ENCODE results near the gene DOCK10.

The DOCK10 gene

DNA sequence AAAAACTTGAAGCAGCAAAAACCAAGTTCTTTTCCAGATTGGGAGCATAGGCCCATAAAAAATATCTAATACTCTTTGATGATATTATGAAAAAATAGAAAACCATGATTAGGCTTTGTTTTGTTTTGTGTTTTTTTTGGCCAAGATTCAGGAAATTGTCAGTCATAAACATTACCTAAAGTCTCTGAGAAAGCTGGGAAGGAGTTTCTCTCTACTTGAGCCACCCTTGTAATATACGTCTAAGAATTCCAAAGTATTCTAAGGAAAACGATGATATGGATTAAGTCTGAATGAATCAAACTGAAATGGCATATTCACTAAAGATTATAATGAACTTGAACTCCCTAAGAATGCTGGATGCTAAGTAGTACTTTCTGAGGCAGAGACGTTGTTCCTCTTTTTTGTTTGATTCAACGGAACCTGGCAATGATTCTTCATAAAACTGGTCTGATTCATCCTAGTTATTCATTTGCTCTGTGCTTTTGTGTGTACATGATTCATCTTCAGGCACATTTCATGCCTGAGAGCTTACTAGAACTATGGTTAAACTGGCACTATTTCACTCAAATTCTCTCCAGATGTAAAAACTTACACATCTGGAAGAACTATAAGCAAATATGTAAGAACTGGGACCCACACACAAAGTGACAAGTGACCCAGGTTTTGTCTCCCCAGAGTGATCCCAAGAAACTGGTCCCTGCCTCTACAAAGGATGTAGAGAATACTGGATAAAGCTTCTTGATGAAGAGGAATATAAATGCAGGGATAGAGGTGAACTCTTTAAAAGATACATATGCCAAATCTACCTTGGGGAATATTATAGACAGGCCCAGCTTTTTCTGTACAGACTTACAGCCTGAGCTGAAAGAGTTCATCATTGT is 159.7 kb downstream of the DOCK10 start:
- no peak overlapping the region for H3K4me3 ChIP-seq (ENCODE audit: low read depth, low read length)
- H3K9me3 ChIP-seq (ENCODE audit: control insufficient read depth, insufficient read depth, low read length): no peaks in the 10 kb centered on the region
- H3K27me3 ChIP-seq (ENCODE audit: control insufficient read depth, insufficient read depth, low read length): no peaks in the 10 kb centered on the region
- H3K4me1 ChIP-seq (ENCODE audit: control insufficient read depth, insufficient read depth, low read length): no peaks in the 10 kb centered on the region
- no peaks in the 10 kb centered on the region for H3K36me3 ChIP-seq (ENCODE audit: control insufficient read depth, insufficient read depth, low read length)
- no peak overlapping the region for H3K9ac ChIP-seq (ENCODE audit: low read depth, low read length)

DNA sequence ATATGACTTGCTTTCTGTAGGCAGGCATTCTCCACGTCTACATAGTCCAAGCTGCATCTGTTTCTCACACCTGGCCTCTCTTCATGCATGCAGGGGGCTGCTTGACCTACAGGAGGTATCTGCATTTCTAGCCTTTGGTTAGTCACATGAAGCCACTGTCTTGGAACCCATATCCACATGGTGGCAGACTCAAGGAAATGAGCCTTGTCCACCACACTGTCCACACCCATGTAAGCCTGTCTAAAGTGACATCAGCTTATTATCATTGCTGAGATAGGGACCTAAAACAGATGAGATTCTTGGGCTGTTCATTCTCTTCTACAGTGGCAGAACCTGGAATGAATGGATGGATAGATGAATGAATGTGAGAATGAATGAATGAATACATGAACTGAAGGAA is 160.4 kb downstream of the DOCK10 start:
- no peaks in the 10 kb centered on the region for H3K27me3 ChIP-seq (ENCODE audit: control insufficient read depth, insufficient read depth, low read length)
- H3K4me3 ChIP-seq (ENCODE audit: low read depth, low read length): no peak overlapping the region
- no peaks in the 10 kb centered on the region for H3K4me1 ChIP-seq (ENCODE audit: control insufficient read depth, insufficient read depth, low read length)
- H3K9ac ChIP-seq (ENCODE audit: low read depth, low read length): no peak overlapping the region
- no peaks in the 10 kb centered on the region for H3K9me3 ChIP-seq (ENCODE audit: control insufficient read depth, insufficient read depth, low read length)
- no peaks in the 10 kb centered on the region for H3K36me3 ChIP-seq (ENCODE audit: control insufficient read depth, insufficient read depth, low read length)

DNA sequence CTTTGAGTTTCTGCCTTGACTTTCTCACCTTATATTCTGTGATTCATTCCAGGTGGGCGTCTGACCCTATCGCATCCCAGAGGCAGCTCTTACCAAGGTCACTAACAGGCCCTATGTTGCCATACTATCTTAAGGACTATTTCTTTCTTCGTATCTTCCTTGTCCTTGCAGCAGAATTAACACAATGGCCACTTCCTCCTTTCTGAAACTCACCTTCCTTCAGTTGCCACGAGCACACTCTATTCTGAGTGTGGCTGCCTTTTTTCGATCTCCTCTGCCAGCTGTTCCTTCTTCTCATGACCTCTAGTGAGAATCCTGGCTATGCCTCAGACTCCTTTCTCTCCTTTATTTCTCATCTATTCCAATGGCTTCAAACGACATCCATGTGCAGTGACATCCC is 165.7 kb downstream of the DOCK10 start:
- no peak overlapping the region for H3K4me3 ChIP-seq (ENCODE audit: low read depth, low read length)
- H3K27me3 ChIP-seq (ENCODE audit: control insufficient read depth, insufficient read depth, low read length): no peaks in the 10 kb centered on the region
- H3K4me1 ChIP-seq (ENCODE audit: control insufficient read depth, insufficient read depth, low read length): no peaks in the 10 kb centered on the region
- H3K36me3 ChIP-seq (ENCODE audit: control insufficient read depth, insufficient read depth, low read length): no peaks in the 10 kb centered on the region
- H3K9ac ChIP-seq (ENCODE audit: low read depth, low read length): no peak overlapping the region
- no peaks in the 10 kb centered on the region for H3K9me3 ChIP-seq (ENCODE audit: control insufficient read depth, insufficient read depth, low read length)

- Histone ChIP-seq H3K27me3 (ENCODE audit: control insufficient read depth, insufficient read depth, low read length) (no peaks in the 10 kb centered on the region), H3K36me3 (ENCODE audit: control insufficient read depth, insufficient read depth, low read length) (no peaks in the 10 kb centered on the region), H3K4me3 (ENCODE audit: low read depth, low read length) (no peak overlapping the region), H3K4me1 (ENCODE audit: control insufficient read depth, insufficient read depth, low read length) (no peaks in the 10 kb centered on the region), H3K9me3 (ENCODE audit: control insufficient read depth, insufficient read depth, low read length) (no peaks in the 10 kb centered on the region), H3K9ac (ENCODE audit: low read depth, low read length) (no peak overlapping the region)
These were observed 166.4 kb downstream of the DOCK10 start for GRCh38 chr2:224875841-224876240.

DNA sequence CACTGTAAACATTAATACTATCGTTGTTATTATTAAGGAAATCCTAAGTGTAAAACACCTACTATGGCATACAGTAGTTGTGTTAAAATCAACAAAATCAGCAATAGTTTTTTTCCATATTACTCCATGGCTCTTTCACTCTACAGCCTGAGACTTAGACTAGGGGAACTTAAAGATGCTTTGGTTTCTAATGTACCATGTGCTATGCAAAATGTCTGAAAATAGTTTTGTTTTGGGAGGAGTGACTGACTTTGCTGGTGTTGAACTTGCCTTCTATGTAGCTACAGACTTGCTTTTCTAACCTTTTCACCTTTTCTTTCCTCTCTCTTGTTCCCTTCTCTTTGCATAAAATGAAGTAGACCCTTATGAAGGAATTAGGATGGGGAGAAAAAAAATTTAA is 167.1 kb downstream of the DOCK10 start:
- H3K9ac ChIP-seq (ENCODE audit: low read depth, low read length): no peak overlapping the region
- no peaks in the 10 kb centered on the region for H3K4me1 ChIP-seq (ENCODE audit: control insufficient read depth, insufficient read depth, low read length)
- H3K36me3 ChIP-seq (ENCODE audit: control insufficient read depth, insufficient read depth, low read length): no peaks in the 10 kb centered on the region
- H3K4me3 ChIP-seq (ENCODE audit: low read depth, low read length): no peak overlapping the region
- H3K27me3 ChIP-seq (ENCODE audit: control insufficient read depth, insufficient read depth, low read length): no peaks in the 10 kb centered on the region
- no peaks in the 10 kb centered on the region for H3K9me3 ChIP-seq (ENCODE audit: control insufficient read depth, insufficient read depth, low read length)

- H3K4me1 ChIP-seq (ENCODE audit: control insufficient read depth, insufficient read depth, low read length): no peaks in the 10 kb centered on the region
- H3K9ac ChIP-seq (ENCODE audit: low read depth, low read length): no peak overlapping the region
- no peaks in the 10 kb centered on the region for H3K27me3 ChIP-seq (ENCODE audit: control insufficient read depth, insufficient read depth, low read length)
- H3K9me3 ChIP-seq (ENCODE audit: control insufficient read depth, insufficient read depth, low read length): no peaks in the 10 kb centered on the region
- H3K4me3 ChIP-seq (ENCODE audit: low read depth, low read length): no peak overlapping the region
- H3K36me3 ChIP-seq (ENCODE audit: control insufficient read depth, insufficient read depth, low read length): no peaks in the 10 kb centered on the region
These were observed 170.5 kb downstream of the DOCK10 start for GRCh38 chr2:224871813-224872212.

- no peaks in the 10 kb centered on the region for H3K27me3 ChIP-seq (ENCODE audit: control insufficient read depth, insufficient read depth, low read length)
- no peaks in the 10 kb centered on the region for H3K9me3 ChIP-seq (ENCODE audit: control insufficient read depth, insufficient read depth, low read length)
- no peak overlapping the region for H3K4me3 ChIP-seq (ENCODE audit: low read depth, low read length)
- no peak overlapping the region for H3K9ac ChIP-seq (ENCODE audit: low read depth, low read length)
- H3K36me3 ChIP-seq (ENCODE audit: control insufficient read depth, insufficient read depth, low read length): no peaks in the 10 kb centered on the region
- no peaks in the 10 kb centered on the region for H3K4me1 ChIP-seq (ENCODE audit: control insufficient read depth, insufficient read depth, low read length)
These were observed 171.9 kb downstream of the DOCK10 start for GRCh38 chr2:224870341-224870740.

- no peak overlapping the region for H3K4me3 ChIP-seq (ENCODE audit: low read depth, low read length)
- H3K36me3 ChIP-seq (ENCODE audit: control insufficient read depth, insufficient read depth, low read length): no peaks in the 10 kb centered on the region
- no peaks in the 10 kb centered on the region for H3K9me3 ChIP-seq (ENCODE audit: control insufficient read depth, insufficient read depth, low read length)
- H3K9ac ChIP-seq (ENCODE audit: low read depth, low read length): no peak overlapping the region
- no peaks in the 10 kb centered on the region for H3K27me3 ChIP-seq (ENCODE audit: control insufficient read depth, insufficient read depth, low read length)
- H3K4me1 ChIP-seq (ENCODE audit: control insufficient read depth, insufficient read depth, low read length): no peaks in the 10 kb centered on the region
These were observed 172.6 kb downstream of the DOCK10 start for GRCh38 chr2:224869601-224870233.

- no peaks in the 10 kb centered on the region for H3K36me3 ChIP-seq (ENCODE audit: control insufficient read depth, insufficient read depth, low read length)
- H3K9me3 ChIP-seq (ENCODE audit: control insufficient read depth, insufficient read depth, low read length): no peaks in the 10 kb centered on the region
- H3K27me3 ChIP-seq (ENCODE audit: control insufficient read depth, insufficient read depth, low read length): no peaks in the 10 kb centered on the region
- H3K9ac ChIP-seq (ENCODE audit: low read depth, low read length): no peak overlapping the region
- H3K4me1 ChIP-seq (ENCODE audit: control insufficient read depth, insufficient read depth, low read length): no peaks in the 10 kb centered on the region
- H3K4me3 ChIP-seq (ENCODE audit: low read depth, low read length): no peak overlapping the region
These were observed 177.3 kb downstream of the DOCK10 start for GRCh38 chr2:224865016-224865415.

DNA sequence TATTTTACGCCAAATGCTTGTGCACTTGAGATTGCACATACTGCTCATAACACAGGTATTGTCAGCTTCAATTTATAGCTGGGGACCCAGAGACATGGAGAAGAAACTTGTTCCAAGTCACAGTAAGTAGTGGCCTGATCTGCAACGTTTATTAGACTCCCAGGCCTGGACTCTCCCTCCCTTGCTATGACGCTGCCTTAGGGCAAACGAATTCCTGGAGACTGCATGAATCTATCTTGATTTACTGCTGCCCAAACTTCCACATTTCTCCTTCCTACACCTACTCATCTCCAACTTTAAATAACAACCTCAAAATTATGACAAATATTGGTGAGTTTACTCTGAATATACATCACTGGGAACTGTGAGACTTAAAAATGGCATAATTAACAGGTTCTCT is 181.0 kb downstream of the DOCK10 start:
- H3K27me3 ChIP-seq (ENCODE audit: control insufficient read depth, insufficient read depth, low read length): no peaks in the 10 kb centered on the region
- H3K9ac ChIP-seq (ENCODE audit: low read depth, low read length): no peak overlapping the region
- H3K9me3 ChIP-seq (ENCODE audit: control insufficient read depth, insufficient read depth, low read length): no peaks in the 10 kb centered on the region
- no peak overlapping the region for H3K4me3 ChIP-seq (ENCODE audit: low read depth, low read length)
- H3K4me1 ChIP-seq (ENCODE audit: control insufficient read depth, insufficient read depth, low read length): no peaks in the 10 kb centered on the region
- no peaks in the 10 kb centered on the region for H3K36me3 ChIP-seq (ENCODE audit: control insufficient read depth, insufficient read depth, low read length)

DNA sequence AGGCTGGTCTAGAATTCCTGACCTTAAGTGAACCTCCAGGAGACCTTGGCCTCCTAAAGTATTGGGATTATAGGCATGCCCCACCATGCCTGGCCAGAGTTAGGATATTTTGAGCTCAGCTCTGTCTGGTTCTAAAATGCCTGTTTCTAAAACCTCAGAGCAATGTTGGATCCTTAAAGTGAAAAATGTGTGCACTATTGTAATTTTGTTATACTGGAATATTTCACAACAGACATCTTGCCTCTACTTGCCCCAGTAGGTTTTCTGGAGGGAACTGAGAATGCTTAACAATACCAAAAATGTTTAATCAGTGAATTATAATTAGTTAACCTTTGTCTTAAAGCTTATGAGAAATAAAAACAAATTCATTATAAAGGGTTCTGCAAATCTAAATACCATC is 181.5 kb downstream of the DOCK10 start:
- no peak overlapping the region for H3K9ac ChIP-seq (ENCODE audit: low read depth, low read length)
- no peaks in the 10 kb centered on the region for H3K4me1 ChIP-seq (ENCODE audit: control insufficient read depth, insufficient read depth, low read length)
- H3K36me3 ChIP-seq (ENCODE audit: control insufficient read depth, insufficient read depth, low read length): no peaks in the 10 kb centered on the region
- H3K9me3 ChIP-seq (ENCODE audit: control insufficient read depth, insufficient read depth, low read length): no peaks in the 10 kb centered on the region
- no peaks in the 10 kb centered on the region for H3K27me3 ChIP-seq (ENCODE audit: control insufficient read depth, insufficient read depth, low read length)
- H3K4me3 ChIP-seq (ENCODE audit: low read depth, low read length): no peak overlapping the region

DNA sequence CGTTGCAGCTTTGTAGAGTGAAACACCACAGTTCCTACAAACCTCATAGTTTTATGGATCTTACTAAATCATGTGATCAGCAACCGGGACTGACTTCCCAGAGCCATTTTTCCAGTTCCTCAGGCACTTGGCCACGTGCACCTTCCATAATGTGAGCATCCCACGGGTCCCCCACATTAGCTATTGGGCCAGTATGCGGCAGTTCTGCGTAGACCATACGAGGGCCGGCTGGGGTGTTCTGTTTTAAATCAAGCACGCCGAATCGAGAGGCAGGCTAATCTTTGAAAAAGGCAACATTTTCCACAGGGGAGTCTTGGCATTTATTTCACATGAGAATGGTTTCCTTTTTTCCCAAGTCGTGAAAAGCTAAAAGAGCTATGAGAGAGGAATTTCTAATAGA is 190.5 kb downstream of the DOCK10 start:
- no peak overlapping the region for H3K9ac ChIP-seq (ENCODE audit: low read depth, low read length)
- H3K4me1 ChIP-seq (ENCODE audit: control insufficient read depth, insufficient read depth, low read length): no peaks in the 10 kb centered on the region
- no peaks in the 10 kb centered on the region for H3K27me3 ChIP-seq (ENCODE audit: control insufficient read depth, insufficient read depth, low read length)
- H3K36me3 ChIP-seq (ENCODE audit: control insufficient read depth, insufficient read depth, low read length): no peaks in the 10 kb centered on the region
- H3K4me3 ChIP-seq (ENCODE audit: low read depth, low read length): no peak overlapping the region
- H3K9me3 ChIP-seq (ENCODE audit: control insufficient read depth, insufficient read depth, low read length): no peaks in the 10 kb centered on the region
